ENCODE data around the gene IRS1.

- TF ChIP-seq HOXA7 (CRISPR knock-in tag; IDR thresholded peaks at IDR 0.05) (no peak), POLR2A (IDR thresholded peaks at IDR 0.05; ENCODE audit: low read length) (no peak), ZFP36 (IDR thresholded peaks at IDR 0.05; ENCODE audit: borderline replicate concordance, partially characterized antibody) (no peak), RAD21 (conservative IDR thresholded peaks at IDR 0.05 in 1 of 2, IDR thresholded peaks at IDR 0.05 in 1 of 2) (no peak)
- TF ChIP-seq, protein P1, sequence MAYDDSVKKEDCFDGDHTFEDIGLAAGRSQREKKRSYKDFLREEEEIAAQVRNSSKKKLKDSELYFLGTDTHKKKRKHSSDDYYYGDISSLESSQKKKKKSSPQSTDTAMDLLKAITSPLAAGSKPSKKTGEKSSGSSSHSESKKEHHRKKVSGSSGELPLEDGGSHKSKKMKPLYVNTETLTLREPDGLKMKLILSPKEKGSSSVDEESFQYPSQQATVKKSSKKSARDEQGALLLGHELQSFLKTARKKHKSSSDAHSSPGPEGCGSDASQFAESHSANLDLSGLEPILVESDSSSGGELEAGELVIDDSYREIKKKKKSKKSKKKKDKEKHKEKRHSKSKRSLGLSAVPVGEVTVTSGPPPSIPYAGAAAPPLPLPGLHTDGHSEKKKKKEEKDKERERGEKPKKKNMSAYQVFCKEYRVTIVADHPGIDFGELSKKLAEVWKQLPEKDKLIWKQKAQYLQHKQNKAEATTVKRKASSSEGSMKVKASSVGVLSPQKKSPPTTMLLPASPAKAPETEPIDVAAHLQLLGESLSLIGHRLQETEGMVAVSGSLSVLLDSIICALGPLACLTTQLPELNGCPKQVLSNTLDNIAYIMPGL (CRISPR knock-in tag; IDR thresholded peaks at IDR 0.05; ENCODE audit: borderline replicate concordance) = no peak
Measured at GRCh38 chr2:226733927-226734564, 65.6 kb downstream of the IRS1 start.
